GM19452 (cell line): ENCODE results near the gene ASAP3.
A peak's percentile ranks its signal among the peaks of the same experiment; 100 is the strongest.

Experiments
- ATAC-seq: cut with Tn5 transposase; IDR thresholded peaks from one replicate; pipeline ENCODE4 v1.9.1; 2021; ENCODE audit not compliant: unreplicated experiment

The ASAP3 gene

DNA sequence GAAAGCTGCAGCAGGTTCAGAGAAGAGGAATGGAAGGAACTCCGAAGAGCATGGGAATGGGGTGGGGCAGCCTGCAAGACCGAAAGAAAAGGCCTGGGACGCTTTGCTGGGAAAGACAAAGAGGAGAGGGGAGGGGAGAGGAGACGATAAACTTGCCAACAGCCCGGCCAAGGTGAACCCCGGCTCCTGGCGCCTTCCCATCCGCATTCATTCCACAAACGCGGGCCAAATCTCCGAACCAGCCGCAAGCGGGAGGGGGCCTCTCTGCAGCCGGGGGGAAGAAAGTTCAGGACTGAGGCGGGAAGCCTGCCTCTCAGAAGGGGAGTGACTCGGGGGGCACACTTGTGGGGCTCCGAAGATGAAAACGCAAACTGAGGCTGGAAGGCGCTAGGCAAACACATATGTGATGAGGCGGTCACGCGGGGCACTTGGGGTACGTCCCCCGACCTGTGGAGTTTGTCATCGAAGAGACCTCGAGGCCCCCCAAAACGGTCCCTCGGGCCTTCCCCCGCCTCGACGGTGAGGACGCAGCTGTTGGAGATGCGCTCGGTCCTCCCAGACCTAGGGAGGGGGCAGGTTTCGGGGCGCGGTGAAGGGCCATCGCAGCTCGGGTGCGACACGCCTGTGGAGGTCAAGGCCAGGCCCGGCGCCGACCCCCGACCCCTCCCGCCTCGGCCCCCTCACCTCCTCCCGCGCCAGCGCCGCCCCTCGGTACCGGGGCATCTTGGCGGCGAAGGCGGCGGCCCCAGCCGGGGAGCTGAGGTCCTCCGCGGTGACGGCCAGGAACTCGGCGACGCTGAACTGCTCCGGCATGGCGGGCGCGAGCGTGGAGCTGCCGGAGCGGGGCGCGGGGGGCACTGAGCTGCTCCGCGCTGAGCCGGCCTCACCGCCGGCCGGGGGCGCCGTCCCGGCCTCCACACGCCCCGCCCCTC is at the start of gene ASAP3:
Gene ASAP3, minus strand, starts transcription at position 859 of the 932 bp plus-strand sequence. Its CDS starts 46 bp downstream, at position 813.
- no peak for ATAC-seq

DNA sequence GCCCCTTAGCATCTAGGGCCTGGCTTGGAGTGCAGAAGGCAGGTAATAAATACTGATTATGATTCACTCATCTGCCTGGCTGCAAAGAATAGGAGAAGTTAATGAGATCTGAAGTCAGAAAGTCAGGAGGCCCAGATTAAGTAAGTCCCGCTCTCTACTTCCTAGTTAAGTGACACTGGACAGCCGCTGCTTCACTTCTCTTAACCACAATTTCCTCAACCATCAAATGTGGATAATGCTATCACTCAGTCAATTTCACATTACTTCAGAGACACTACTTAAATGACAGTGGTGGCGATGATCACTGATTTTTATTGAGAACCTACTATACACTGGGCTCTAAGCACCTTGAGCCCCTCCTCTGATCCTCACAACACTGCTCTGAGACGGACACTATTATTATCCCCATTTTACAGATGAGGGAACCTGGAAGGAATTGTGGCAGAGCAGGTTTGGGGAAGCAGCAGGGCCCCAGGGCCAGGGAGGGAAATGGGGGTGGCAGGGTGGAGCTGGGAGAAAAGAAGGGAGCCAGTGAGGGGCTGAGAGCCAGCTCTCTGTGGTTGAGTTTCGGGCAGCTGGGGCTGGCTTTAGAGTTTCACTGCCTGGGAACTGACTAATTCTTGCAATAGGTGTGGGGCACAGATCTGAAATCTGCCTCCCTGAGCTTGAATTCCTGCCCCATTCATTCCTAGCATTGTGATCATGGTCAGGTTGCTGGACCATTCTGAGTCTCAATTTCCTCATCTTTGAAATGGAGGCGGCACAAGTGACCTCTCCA is 49.5 kb upstream of the ASAP3 start:
- ATAC-seq = no peak

DNA sequence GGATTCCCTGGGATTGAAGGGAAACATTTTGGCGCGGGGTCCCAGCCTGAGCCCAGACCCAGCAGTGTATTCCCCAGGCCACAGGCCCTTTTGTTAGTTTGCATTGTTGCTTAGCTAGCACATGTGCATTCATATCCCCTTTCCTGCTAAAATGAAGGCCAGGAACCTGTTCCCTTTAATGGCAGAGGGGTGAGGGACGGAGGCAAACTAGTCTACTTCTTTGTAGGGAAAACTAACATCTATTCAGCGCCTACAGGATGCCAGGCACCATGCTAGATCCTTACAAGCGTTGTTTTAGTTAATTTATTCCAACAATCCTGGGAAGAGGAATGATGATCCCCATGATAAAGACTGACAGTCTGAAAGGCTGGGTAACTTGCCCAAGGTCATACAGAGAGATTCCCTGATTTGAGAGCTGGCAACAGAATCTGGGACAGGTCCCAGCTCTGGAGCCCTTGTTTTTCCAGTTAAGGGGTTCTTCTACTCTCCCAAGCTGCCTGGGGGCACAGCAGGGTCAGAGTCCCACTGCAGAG is 47.6 kb upstream of the ASAP3 start:
- ATAC-seq = no peak

DNA sequence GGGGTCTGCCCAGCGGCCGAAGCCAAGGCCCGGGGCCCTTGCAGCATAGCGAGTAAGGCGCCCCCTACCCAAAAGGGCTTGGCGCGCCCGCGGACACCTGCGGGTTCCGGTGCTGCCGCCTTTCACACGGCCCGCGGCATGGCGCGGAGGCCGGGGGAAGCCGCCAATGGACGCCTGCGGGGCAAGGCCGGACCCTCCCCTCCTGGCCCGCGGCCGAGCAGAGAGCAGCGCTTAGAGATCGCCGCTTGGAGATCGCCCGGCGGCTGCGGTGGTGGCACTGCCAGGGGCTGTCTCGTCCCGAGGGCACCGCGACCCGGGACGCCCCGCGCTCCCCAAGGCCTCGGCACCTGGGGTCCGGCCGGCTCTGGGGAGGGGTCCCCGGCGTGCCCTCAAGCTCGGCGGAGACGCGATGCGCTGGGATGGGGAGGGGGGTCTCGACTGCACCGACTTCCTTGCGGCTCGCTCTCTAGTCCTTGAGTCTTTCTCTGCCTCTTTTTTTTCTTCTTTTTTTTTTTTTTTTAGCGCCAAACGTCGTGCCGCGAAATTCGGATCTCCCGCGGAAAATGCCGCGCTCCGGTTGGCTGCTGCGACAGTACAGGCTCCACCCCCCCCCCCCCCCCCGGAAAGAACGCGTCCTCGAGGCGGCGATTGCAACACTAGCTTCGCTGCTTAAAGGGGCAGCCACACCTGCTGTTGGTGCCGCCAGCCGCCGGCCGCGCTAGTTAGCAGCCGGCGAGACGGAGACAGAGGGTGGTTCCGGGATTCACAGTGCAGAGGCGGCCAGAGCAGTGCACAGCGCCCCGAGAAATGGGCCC is 47.0 kb upstream of the ASAP3 start, which contains the start of gene E2F2:
Gene E2F2, minus strand, starts transcription at position 487 of the 815 bp plus-strand sequence. Its CDS starts 440 bp downstream, at position 47.
- ATAC-seq = no peak

- ATAC-seq = no peak
Observed at GRCh38 chr1:23530087-23530746, 46.2 kb upstream of the ASAP3 start.

DNA sequence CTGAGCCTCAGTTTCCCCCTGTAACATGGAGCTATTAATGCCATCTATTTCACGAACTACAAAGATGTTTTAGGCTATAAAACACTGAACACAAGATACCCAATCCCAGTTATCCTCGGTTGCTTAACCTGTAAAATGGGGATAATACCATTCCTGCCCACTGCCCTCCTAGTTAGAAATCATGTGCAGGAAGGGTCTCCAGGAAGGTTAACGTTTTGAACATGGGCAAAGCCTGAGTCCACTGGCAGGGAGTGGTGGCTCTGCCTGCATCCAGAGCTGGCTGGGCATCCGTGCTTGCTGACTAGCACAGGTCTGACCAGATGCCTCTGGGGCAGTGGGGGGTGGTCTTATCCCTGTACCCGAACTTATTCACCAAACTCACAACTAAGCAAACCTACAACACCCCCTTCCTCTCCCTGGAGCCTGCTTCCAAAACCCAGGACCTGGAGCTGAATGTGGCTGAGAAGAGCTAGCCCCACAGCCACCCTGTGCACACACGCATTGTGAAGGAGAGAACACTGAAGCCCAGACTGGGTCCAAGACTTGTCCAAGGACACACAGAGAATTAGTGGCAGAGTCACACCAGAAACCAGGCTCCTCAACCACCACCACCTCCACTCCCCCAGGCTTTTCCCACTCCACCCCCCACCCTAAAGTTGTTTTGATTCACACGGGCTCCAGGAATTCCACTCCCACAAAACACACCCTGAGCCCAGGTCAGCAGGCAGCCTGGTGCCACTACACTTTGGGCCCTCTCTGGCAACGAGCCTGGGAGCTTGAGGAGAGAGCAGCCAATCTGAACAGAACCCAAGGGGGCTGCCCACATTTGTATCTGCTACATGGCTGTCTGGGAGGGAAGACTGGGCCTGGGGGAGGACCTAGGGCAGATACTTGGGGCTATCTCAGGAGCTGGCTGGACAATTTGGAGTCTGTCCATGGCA is 45.4 kb upstream of the ASAP3 start:
- ATAC-seq = no peak

DNA sequence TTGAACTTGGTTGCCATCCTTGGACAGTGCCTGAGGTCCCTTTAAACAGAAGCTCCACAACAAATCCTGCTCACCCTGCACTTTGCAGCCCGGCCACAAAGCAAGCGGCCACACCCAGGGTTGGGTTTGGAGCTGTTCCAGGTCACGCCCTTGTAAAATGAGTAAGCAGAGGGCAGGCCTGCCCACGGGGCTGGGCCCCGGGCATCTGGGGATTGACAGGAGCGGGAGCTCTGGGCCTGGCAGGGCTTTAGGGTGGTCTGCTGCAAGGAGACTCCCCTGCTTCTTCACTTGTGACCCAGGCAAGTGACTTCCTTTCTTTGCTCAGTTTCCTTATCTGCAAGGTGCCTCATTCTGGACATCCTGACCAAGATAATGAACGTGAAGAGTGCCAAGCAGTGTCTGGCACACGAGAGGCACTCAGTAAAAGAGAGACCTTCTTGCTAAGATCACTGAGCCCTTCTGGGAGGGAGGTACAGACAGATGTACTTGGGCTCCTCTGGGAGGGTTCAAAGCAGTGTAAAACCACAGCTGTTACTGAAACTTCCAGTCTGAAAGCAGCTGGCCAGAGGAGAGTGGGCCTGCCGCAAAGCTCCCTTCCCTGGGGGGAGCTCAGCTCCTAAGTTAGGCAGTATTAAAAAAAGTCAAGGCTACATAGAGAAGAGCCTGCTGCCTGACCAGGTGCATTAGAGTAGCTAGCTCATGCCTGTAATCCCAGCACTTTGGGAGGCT is 44.4 kb upstream of the ASAP3 start:
- ATAC-seq = peak; percentile 36

DNA sequence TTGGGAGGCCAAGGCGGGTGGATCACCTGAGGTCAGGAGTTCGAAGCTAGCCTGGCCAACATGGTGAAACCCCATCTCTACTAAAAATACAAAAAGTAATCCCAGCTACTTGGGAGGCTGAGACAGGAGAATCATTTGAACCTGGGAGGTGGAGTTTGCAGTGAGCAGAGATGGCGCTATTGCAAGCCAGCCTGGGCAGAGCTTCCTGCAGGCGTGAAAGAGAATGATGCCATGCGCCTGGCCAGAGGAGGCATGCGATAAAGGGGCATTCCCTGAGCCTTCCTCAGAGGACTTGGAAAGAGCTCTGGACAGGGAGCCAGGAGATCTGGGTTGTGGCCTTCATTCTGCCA is 43.9 kb upstream of the ASAP3 start:
- no peak for ATAC-seq

DNA sequence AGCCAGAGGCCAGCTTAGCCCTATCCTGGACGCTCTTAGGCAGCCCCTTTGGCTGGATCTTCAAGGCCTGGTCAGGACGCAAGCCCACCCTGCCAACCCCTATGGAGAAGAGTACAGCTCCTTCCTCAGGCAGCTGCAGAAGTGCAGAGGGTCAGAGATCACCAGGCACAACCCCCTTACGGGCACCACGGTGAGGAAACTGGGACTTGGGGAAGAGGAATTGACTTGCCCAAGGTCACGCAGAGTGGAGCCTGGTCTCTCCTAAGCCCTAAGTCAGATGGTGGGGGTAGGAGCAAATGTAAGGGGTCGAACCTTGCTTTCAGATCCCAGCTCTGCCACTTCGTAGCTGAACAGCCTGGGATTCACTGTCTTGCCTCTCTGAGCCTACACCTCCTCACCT is 43.4 kb upstream of the ASAP3 start:
- no peak for ATAC-seq

DNA sequence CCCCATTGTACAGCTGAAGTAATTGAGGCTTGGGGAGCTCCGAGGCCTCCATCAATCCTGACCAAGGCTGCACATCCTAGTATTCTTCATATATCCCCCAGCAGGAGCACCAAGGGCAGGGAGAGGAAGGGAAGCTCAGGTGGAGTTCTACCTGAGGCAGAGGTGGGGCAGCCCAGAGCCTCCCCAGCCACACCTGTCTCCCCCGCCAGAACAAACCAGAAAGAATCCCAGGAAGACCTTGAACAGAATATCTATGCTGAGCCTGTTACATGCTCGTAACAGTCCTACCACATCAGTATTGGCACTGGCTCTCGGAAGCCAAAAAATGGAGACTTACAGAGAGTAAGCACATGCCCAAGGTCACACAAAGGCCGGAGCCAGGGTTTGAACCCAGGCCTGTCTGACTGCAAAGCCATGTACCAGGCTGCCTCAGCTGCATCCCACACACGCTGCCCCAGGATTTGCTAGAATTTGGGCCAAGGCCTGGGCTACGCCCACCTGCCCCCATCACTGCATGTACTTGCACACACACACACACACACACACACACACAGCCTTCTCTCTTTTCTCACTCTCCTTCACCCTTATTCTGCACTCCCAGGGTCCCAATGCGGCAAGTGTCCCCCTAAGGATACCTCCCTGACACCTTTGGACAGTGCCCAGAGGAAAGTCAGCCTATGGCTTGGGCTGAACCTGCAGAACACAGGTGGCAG is 42.5 kb upstream of the ASAP3 start:
- ATAC-seq = no peak

DNA sequence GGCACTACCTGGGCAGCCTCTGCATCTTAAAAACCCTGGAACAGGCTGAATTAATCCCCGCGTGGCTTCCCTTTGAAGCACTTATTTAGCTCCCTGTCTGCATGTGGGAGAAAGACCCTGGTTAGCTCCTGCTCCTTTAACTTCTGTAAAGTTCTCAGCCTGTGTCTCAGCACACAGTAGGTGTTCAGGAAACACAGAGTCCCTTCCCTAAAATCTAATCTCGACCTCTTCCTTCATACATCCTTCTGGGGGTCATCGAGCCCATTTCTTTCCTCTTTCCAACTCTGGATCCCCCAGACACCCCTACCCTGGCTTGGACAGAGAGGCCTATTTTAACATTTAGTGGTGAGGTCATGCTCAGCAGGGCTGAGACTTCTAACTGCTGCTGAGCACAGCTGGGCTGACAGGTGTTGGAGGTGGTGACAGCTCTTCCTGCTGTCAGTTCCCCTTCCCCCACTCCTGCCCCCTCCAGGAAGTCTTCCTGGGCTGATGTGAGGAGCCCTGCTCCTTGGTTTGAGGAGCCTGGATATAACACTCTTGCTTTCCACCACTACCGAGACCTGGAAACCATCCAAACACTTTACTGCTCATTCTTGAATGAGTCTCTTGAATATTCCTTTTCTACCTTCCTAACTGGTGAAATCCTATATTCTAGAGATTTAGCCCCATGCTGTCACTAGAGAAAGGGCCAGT is 41.7 kb upstream of the ASAP3 start:
- no peak for ATAC-seq

- ATAC-seq = no peak
Observed at GRCh38 chr1:23524716-23525401, 40.9 kb upstream of the ASAP3 start.

DNA sequence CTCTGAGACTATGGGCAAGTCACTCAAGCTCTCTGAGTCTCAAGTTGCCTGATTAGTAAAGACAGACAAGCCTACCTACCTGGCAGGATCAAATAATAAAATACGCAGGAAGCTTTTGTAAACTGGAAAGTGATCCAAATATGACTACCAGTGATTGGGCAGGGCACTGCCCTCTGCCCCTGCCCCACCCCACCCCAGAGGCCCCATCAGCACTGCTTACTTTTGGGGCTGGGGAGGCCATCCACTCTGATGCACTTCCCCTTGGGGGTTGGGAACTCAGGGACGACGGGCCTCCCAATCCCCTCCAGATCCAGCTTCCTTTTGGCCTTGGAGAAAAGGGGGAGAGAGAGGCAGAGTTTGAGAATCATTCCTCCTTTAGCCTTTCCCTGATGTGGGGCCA is 40.2 kb upstream of the ASAP3 start:
- no peak for ATAC-seq

- ATAC-seq = no peak
Observed at GRCh38 chr1:23522244-23522982, 38.4 kb upstream of the ASAP3 start.

- no peak for ATAC-seq
Observed at GRCh38 chr1:23521588-23521987, 37.6 kb upstream of the ASAP3 start.

DNA sequence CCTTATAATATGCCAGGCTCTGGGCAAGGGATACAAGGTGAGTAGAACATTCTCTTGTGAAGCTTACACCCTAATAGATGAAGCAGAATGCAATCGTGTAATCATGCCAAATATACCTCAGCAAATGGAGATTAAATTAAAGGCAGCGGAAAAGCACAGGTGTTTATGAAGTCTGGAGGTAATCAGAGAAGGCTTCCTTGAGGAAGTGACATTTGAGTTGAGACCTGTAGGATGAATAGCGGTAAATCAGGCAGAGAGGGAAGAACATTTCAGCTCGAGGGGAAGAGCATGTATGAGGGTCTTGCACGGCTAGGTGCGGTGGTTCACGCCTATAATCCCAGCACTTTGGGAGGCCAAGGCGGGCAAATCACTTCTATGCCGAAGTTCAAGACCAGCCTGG is 33.6 kb upstream of the ASAP3 start:
- ATAC-seq = no peak
